ENCODE measurements around the gene FAM210A. TPM values are rescaled to one million over a fixed set of nuclear protein-coding genes. Genes with fewer than 3 reads are reported as not detected.

FAM210A gene
- total RNA-seq, 1 donor from 2014 or later = 15.1 TPM

GRCh38 chr18:13615432-13615861 is 110.9 kb downstream of the FAM210A start:
- ATAC-seq = no peak
- DNase-seq (ENCODE audit: low spot score) = no peak
- intact Hi-C loops (cut with DNase I) = no loop called here

GRCh38 chr18:13614641-13615288 is 111.6 kb downstream of the FAM210A start:
- intact Hi-C loops (cut with DNase I) = no loop called here
- no peak for ATAC-seq
- no peak for DNase-seq (ENCODE audit: low spot score)

DNA sequence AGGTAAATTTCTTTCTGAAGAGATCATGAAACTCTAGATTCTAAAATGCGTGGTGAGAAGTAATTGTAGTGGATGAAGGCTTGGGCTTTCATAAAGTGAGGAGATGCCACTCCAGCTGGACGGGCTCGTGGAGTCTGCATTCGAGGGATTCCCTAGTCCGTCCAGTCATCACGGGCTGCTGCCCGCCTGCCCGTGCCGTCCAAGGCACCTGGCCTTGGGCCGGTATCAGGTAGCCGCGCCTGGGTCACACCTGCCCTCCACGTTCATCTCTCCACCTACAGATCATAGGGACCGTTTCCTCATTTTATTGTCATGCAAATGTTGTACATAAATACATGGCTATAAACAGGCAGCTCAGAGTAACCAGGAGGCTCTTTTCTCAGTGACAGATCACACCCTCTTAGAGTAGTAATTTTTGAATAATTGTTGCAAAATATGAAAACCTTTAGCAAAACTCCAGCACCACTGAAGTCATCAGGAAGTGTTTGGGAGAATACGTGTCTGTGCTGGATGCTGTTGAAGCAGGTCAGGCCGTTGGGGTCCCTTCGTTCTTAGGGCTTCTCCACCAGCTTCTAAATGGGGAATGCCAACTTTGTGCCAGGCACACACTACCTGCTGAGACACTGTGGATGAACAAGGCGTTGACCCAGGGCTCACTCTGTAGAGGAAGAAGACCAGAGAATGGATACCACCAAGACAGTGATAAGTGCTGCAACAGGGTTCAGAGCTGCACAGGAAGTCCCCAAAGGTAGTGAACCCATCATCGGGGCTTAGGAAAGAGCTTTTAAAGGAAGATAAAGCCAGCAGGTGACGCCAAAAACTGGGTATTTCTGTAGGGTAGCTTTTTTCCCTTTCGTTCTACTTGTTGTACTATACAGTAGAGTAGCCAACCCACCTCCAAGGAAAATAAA is 112.5 kb downstream of the FAM210A start:
- no peak for ATAC-seq
- DNase-seq (ENCODE audit: low spot score) = no peak
- intact Hi-C loops (cut with DNase I) = no loop called here

Other genes starting within 250 kb of the FAM210A start
- 37.2 TPM for gene RNMT, start 115 bp upstream of the FAM210A start, total RNA-seq
- gene MC5R, start 97.6 kb upstream of the FAM210A start, total RNA-seq = not detected
- gene MC2R, start 189.0 kb upstream of the FAM210A start, total RNA-seq = not detected